ENCODE results near the gene KLRK1.
"Not testable (repeated sequence)": the region's sequence is repeated elsewhere in the genome, so short reads cannot be mapped to it uniquely, and the experiment has no call there.

Gene KLRK1

DNA sequence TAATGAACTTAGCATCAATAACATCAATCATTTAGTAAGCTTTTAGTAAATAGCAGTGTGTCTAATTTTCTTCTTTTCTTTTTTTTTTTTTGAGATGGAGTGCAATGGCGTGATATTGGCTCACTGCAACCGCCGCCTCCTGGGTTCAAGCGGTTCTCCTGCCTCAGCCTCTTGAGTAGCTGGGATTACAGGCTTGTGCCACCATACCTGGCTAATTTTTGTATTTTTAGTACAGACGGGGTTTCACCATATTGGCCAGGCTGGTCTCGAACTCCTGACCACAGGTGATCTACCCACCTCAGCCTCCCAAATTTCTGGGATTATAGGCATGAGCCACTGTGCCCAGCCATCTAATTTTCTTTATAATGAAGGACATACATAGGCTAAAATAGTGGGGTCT is 2.3 kb downstream of the KLRK1 start:
- DNase-seq = not testable (repeated sequence)

DNA sequence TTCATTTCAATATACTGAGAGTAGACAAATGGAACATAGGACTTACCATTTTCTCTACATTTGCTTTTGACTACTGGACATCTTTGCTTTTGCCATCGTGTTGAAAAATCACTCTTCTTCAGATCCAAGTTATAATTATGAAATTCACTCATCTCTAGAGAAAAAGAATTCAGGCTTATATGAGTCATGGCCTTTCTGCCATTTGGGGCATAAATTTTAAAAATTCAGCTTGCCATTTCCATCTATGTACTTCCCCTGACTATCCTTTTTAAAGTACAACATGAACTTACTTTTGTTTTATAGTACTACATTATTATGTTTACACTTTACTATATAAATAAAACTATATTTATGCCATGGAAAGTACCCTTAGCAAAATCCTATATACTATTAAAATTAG is 3.0 kb downstream of the KLRK1 start:
- DNase-seq = no peak

DNA sequence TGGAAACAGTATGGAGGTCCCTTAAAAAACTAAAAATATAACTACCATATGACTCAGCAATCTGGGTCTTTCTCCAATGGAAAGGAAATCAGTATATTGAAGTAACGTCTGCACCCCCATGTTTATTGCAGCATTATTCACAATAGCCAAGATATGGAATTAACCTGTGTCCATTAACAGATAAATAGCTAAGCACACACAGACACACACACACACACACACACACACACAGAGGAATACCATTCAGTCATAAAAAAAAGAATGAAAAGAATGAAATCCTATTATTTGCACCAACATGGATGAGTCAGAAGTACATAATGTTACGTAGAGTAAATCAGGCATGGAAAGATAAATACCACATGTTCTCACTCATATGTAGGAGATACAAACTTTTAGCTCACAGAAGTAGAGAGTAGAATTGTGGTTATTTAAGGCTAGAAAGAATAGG is 4.7 kb downstream of the KLRK1 start:
- DNase-seq = no peak

DNA sequence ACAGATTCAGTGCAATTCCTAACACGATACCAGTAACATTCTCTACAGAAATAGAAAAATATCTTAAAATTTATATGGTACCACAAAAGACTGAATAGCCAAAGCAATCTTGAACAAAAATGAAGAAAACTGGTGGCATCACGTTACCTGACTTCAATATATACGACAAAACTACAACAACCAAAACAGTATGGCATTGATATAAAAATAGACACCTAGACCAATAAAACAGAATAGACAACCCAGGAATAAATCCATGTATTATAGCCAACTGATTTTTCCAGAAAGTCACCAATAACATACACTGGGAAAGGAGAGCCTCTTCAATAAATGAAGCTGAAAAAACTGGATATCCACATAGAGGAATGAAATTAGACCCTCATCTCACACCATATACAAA is 5.7 kb downstream of the KLRK1 start:
- DNase-seq = no peak

DNA sequence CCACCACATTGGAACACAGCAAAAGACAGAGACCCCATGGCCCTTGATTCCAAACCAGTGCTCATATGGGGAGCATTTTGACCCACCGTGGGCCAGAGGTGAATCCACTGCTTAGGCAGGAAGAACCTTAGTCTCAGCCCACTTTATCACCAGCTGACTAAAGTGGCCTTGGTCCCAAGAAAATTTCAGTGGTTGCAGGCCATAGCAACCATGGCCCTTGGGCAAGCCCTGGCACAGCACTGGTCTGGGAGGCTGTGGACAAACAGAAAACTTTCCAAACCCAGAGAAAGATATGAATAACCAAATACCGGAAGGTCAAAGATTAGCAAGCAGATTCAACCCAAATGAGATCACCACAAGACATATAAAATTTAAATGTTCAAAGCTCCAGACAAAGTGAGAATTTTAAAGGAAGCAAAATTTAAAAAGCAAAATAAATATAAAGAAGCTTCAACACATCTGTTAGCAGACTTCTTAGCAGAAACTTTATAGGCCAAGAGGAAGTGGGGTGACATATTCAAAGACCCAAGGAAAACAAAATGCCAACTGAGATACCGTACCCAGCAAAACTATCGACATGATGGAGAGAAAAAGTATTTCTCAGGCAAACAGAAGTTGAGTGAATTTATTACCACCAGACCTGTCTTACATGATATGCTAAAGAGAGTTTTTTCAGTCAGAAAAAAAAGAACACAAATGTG is 7.8 kb downstream of the KLRK1 start:
- DNase-seq = no peak

DNA sequence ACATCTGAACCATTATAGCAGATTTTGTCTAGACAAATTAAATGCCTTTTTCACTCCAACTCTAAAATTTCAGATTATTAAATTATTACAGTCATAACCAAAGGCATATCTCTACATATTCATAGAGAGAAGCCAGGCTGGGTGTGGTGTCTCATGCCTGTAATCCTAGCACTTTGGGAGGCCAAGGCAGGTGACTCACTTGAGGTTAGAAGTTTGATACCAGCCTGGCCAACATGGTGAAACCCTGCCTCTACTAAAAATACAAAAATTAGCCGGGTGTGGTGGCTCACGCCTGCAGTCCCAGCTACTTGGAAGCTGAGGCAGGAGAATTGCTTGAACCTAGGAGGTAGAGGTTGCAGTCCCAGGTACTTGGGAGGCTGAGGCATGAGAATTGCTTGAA is 11.1 kb downstream of the KLRK1 start:
- DNase-seq = not testable (repeated sequence)

DNA sequence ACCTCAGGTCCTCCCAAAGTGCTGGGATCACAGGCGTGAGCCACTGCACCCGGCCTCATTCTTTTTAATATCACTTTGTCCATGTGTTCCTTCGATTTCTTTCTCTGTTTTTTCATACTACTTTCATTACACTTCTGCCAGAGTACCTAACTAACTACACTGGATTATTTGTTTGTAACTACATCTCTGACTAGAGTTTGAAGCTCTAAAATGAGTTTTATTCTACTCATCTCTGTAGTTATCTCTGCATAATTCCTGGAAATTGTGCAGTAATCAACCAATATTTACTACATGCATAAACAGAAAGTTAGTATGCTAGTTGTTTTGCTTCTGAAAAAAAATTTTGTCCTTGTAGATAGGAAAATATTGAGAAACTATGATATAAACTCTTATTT is 15.2 kb downstream of the KLRK1 start:
- DNase-seq = no peak

DNA sequence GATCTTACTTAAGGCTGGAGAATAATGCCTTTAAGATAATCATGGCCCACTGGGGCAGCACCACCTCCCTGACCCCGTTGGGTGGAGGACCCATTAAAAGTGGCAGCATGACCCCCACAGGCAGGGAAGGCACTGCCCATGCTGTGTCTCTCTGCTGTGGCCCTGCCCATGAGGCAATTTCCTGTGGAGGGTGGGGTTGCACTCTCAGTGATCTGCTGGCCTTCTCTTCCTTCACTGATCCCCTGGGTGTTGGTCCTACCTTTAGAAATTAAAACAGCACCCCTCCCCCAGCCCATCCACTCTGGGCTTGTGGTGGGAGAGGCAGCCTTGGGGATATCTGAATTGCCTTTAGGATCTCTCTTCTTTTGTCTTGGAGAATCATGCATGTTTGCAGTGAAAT is 17.3 kb downstream of the KLRK1 start:
- no peak for DNase-seq

DNA sequence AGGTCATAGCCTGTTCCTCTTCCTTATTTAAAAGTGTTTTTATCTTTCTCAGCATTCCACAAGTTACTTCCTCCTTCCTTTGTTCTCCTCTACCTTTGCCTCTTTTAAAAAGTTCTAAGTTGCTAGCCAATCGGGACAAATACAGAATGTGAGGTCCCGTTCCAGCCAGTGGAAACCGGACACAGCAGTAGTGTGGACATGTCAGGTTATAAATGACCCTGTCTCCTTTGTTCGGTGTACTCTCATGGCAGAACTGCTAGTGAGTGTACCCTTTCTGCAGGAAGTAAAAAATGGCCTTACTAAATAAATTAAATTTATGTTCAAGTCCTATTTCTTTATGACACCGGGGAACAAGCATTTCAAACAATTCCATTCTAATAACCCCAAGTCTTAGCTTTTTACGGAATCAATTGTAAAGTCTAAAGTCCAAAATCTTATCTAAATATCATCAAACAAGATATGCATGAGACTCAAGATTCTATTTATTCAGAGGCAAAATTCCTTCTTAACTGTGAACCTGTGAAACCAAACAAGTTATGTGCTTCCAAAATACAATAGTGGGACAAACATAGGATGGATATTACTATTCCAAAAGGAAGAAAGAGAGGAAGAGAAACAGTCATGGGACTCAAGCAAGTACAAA is 17.8 kb downstream of the KLRK1 start:
- DNase-seq = not testable (repeated sequence)

DNA sequence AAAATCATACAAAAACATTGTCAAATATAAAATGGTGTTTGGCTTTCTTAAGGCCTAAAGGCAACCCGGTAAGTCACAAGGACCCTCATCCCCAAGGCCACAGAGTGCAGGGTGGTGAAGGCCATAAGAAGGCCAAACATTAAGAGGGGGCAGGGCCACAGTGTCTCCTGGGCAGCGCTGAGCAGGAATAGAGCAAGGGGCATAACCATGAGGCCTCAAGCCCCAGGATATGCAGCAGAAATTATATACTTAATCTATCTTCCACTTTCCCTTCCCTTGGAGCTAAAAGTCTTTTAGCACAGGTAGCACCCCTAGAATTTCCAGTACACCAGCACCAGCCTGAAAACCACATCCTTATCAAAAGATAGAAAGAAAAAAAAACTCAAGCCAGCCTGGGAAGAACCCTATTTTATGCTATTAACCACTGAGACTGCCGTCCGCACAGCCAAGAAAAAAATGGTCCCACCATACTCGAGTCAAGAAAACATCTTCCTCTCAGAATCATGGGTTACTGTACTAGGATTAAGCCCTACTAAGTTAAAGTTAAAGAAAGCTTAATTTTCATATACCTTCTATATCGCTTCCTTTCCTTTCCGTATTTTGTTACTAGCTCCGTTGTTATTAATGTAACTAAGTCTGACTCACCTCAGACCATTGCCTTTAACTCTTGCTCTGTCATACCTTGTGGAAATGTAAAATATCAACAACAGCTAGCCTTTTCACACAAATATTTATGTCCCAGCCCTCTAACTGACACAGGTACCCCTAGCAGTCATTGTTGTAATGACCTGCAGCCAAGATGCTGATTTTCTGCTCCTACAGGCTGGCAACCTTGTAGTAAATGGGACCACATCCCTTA is 20.1 kb downstream of the KLRK1 start:
- no peak for DNase-seq

DNA sequence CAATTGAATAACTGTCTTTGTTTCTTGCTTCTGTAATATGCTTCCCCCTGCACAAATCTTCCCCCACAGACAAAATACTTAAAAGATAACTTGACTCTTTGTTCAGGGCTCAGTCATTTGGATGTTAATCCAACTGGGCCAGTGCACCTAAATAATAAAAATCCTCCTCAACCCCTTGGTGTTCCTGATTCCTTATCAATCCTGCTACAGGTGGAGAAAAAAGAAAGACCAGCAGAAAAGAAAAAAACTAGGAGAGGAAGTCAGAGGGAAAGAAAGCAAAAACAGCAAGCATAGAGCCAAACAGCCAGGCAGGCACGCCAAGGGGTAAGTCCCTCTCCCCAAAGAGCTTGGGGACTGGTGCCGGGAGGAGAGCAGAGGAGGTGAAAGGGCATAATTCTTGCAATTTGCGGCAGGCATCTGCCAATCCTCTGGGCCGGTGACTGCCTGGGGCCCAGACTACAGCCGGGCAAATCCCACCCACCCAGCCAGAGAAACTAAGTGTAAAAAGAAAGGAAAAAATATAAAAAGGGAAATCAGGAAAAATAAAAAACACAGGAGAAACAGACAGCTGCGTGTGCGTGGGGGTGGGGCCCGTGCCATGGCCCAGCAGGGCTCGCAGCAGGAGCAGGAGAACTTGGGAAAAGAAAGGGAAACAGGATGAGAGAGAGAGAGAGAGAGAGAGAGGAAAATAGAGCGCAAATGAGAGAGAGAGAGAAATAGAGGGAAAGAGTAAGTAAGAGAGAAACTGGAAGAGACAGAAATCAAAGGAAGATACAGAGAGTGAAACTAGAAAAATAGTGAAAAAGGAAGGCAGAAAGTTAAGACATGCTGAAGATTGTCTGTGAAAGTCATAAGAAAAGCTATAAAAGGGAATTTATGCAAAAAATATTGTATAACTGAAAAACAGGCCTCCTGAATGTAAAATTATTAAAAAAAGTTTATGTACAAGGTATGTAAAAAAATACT is 21.4 kb downstream of the KLRK1 start:
- DNase-seq = no peak

DNA sequence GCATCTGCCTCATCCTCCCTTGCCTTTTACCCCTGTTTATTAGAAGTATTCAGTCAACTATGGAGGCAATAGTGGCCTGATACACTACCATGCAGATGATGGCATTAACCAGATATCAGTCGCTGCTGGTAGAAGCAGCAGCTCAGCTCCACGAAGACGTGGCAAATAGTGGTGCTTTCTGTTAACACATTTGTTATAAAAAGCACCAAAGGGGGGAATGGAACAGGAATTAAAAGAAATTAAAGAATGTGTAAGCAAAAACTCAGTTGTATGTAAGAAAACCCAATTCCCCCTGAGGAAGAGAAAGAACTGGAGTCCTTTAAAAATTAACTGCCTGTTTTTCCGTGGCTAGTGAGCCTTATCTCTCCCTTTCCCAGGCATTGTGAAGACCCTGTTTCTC is 22.1 kb downstream of the KLRK1 start:
- DNase-seq = not testable (repeated sequence)

DNA sequence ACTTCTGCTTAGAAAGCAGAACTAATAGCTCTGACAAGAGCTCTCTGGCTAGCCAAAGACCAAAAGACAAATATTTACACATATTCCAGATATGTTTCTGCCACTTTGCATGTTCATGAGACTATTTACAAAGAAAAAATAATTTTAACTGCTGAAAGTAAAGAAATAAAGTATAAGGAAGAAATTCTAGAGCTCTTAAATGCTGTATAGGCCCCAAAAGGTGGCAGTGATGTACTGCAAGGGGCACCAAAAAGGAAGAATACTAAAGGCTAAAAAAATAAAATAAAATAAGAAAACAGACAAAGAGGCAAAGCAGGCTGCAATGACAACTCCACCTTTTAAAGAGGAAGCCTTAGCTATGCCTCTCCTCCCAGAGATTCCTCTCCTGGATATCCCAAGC is 23.0 kb downstream of the KLRK1 start:
- no peak for DNase-seq

DNA sequence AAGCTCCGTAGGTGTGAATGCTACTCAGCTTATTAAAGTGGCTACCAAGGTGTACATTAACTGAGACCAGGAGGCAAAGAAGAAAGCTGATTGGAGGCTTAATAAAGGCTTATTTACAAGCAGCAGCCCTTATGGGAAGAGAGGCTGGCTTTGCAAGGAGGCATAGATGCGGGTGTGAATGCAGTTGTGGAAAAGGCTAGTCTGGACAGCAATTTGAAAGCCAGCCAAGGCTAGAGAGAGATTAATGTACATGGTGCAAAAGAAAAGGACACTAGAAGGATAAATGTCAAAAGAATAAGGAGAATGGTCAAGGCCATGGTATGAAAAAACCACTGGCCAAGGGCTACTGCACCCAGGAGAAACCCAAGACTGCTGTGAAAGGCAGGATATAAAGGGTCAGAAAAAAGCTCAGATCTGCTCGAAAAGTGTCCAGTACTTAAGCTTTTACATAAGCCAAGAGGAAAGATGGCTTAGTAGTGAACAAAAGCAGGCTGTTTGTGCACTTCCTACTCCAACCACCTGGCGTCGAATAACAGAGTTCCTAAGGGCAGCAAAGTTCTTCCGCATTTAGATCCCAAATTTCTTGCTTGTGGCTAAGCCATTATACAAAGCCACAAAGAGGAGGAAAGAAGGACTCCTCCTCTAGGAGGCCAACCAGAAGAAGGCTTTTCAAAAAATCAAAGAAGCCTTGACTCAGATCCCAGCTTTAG is 24.0 kb downstream of the KLRK1 start:
- no peak for DNase-seq

DNA sequence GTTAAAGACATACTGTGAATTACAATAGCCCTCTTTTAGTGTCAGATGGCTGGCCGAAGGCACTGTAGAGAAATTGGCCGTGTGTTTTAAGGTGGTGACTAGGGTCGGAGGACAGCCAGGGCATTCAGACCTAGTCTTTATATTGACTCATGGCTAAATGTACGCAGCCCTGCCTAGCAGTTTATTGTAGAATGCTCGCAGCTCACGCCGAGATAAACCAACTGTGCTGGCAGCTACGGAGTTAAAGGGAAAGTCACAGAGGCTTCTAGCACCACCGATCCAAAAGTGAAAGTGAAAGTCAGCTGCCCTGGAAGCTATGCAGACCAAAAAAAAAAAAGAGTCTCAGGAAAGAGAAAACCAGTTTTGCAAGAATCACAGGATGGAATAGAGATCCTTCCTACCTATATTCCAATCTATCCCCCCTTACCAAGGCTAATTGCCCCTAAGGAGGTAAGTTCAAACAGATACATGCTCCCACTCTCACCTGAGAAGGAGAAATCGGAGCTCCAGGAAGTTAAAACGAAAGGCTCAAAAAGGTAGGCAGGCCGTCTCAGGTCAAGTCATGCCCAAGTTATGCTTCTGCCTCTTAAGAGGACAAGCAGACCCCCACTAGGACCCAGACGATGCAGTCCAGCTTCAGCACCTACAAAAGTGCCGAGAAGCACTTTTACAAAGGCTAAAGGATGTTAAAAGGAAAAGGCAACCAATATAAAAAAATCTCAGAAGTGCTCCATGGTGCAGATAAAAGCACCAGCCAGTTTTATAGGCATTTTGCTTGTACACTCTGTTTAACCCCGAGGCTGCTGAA is 24.8 kb downstream of the KLRK1 start:
- peak; percentile 44 for DNase-seq

DNA sequence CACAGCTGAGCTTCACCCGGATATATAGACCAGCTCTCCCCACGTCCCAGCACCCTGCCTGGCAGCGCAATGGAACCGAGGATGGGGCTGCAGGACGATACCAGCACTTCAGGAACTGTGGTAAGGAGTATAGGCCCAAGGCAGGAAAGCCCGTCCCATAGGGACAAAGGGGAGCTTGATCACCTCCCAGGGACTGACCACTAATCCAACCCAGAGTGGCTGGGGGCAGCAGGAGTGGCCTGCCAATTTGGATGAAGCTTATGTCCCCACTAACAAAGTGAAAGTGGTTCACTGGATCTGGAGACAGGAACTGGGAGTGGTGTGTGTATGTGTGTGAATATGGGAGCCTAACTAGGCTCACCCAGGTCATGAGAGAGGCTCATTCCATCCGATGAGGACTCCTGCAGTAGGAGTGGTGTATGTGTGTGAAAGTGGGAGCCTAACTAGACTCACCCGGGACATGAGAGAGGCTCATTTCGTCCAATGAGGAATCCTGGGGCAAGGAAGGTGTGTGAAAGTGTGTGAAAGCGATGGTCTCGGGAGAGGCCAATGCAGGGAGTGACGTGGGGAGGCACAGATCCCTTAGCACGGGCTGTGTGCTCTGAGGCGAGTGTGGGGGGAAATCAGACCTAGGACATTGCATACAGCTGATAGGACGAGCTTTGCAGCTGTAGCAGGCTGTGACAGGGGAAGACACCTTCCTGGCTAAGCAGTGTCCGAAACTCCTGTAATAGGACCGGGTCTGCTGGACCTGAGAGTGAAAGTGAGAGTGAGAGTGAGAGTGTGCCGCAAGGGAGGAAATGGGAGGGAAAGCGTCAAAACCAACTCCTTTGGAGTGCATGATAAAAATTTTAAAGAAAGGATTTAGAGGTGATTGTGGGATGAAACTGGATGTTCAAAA is 25.7 kb downstream of the KLRK1 start:
- DNase-seq = no peak

DNA sequence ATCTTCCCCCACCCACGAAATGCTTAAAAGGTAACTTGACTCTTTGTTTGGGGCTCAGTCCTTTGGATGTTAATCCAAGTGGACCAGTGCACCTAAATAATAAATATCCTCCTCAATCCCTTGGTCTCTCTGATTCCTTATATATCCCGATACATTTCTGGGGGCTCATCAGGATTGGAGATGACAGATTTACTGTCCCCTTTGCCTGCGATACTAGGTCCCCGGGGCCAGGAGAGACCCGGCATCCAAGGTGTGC is 26.3 kb downstream of the KLRK1 start:
- DNase-seq = no peak

DNA sequence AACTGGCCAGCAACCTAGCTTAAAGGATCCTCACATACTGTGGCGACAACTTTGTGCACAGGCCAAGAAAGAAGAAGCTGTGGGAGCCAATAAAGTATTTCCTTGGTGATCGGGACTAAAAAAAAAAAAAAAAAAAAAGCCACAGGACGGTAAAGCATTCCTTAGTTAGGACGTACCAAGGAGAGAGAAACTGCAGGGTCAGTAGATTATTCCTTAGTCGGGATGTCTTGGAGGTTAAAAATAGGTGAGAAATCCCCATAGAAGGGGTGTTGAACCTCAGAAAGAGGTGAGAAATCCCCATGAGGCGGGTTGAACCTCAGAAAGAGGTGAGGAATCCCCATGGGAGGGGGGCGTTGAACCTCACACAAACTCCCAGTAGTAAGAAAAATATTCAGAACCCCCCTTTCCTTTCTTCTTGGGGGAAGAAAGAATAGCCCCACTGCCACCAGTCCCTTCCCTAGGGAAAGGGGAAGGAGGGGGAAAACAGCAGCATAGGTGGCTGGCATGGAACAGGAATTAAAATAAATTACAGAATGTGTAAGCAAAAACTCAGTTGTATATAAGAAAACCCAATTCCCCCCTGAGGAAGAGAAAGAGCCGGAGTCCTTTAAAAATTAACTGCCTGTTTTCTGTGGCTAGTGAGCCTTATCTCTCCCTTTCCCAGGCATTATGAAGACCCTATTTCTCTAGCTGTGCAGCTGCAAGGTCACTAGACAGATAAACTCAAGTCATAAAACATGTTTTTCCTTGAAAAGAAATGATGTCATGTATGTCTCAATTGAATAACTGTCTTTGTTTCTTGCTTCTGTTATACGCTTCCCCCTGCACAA is 26.8 kb downstream of the KLRK1 start:
- DNase-seq = no peak

DNA sequence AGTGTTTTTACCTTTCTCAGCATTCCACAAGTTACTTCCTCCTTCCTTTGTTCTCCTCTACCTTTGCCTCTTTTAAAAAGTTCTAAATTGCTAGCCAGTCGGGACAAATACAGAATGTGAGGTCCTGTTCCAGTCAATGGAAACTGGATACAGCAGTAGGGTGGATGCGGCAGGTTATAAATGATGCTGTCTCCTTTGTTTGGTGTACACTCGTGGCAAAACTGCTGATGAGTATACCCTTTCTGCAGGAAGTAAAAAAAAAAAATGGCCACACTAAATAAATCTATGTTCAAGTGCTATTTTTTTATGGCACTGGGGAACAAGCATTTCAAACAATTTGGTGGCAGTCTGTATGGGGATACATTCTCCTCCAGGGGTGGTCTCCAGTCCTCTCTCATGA is 27.5 kb downstream of the KLRK1 start:
- no peak for DNase-seq

Data from activated CD4-positive, alpha-beta T cell treated with anti-CD3 and anti-CD28 coated beads, Interleukin-2, amount 50 U/mL, for 1 hour (primary cell).